GM23248 (cell line): ENCODE results near the gene ADAMTS7.

Experiments
- EZH2 ChIP-seq: fragments of 200-600 bp; sonication (generic); IDR thresholded peaks from 2 replicates; pipeline ENCODE4 v1.6.1; 2018; ENCODE audit warnings: antibody characterized with exemption, mild to moderate bottlenecking; ENCODE audit not compliant: insufficient read depth, poor library complexity, severe bottlenecking
- EZH2phosphoT487 ChIP-seq: fragments of 200-600 bp; sonication (generic); IDR thresholded peaks from 2 replicates; pipeline ENCODE4 v1.6.1; 2018; ENCODE audit warnings: antibody characterized with exemption, moderate library complexity, mild to moderate bottlenecking, low read depth; ENCODE audit not compliant: insufficient read depth

DNA sequence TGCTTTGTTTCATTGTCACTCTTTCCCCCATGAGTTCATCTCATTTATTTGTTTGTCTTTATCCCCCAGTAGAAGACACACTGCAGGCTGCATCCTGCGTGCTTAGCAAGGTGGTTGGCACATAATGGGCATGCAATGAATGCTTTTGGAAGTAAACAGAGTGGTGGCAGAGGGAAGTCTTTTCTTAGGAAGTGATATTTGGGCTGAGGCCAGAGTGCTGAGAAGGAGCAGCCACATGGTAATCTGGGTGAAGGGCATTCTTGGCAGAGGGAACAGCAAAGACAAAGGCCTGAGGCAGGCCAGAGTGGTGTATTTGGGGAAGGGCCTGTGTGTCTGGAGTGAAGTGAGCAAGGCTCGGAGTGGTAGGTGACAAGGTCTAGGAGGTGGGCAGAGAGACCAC is 17.7 kb upstream of the ADAMTS7 start:
- no peak for TF ChIP-seq EZH2
- no peak for TF ChIP-seq EZH2phosphoT487
